Activated CD4-positive, alpha-beta memory T cell treated with anti-CD3 and anti-CD28 coated beads, Interleukin-2, amount 10 ng/mL, durations not matched to agents 7 days and 5 days (primary cell): ENCODE results near the gene SEC14L5. TPM values are rescaled to one million over a fixed set of nuclear protein-coding genes. Genes with fewer than 3 reads are reported as not detected.

Experiments used
- CTCF ChIA-PET: fragments of 350-600 bp; sonication (Branson Sonifier 250); formaldehyde crosslinking; loops from one replicate; lab custom pipeline; 2021; ENCODE audit warnings: antibody characterized with exemption, inconsistent platforms; lab: Charles Lee
- POLR2A ChIA-PET: fragments of 350-600 bp; sonication (Branson Sonifier 250); formaldehyde crosslinking; loops from one replicate; lab custom pipeline; 2021; ENCODE audit warnings: antibody characterized with exemption; lab: Charles Lee
- DNase-seq: peaks from one replicate; pipeline ENCODE4 v3.0.0-alpha.2; 2020
- H3K27ac Mint-ChIP-seq: one replicate; pipeline ENCODE4 v1.8.0; 2021; ENCODE audit warnings: mild to moderate bottlenecking, mixed read lengths
- H3K27me3 Mint-ChIP-seq: one replicate; pipeline ENCODE4 v1.8.0; 2021; ENCODE audit warnings: mixed read lengths
- H3K36me3 Mint-ChIP-seq: one replicate; pipeline ENCODE4 v1.8.0; 2021; ENCODE audit warnings: low read depth, mixed read lengths
- H3K4me1 Mint-ChIP-seq: one replicate; pipeline ENCODE4 v1.8.0; 2021; ENCODE audit warnings: mixed read lengths
- H3K4me3 Mint-ChIP-seq: one replicate; pipeline ENCODE4 v1.8.0; 2021; ENCODE audit warnings: mild to moderate bottlenecking, mixed read lengths
- H3K9me3 Mint-ChIP-seq: one replicate; pipeline ENCODE4 v1.8.0; 2021; ENCODE audit warnings: mixed read lengths
- total RNA-seq, 2 experiments: library from RNA; stranded (reverse); gene quantifications; one replicate each; pipeline ENCODE4 v1.2.3, GENCODE V29; 2021

Gene SEC14L5
- total RNA-seq, 2 experiments from 2014 or later, result 0.03 TPM; not detected in 1

DNA sequence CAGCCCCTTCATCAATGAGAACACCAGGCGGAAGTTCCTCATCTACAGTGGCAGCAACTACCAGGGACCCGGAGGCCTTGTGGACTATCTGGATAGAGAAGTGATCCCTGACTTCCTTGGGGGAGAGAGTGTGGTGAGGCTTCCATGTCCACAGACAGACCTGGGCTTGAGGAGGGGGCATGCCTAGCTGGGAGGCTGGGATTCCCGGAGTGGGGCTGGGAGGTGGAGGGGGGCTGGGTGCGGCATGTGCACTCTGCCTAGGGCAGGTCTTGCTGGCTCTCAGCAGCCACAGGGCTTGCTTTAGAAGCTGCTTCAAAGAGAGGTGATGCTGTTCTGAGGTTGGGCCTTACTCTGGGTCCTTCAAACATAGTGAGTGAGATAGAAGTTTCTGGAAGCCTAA, 47.8 kb downstream of the SEC14L5 start:
- no peaks in the 10 kb centered on the region for H3K4me1 Mint-ChIP-seq
- no peak overlapping the region for H3K4me3 Mint-ChIP-seq
- ChIA-PET POLR2A (no interaction called here), CTCF (no interaction called here)
- no peaks in the 10 kb centered on the region for H3K9me3 Mint-ChIP-seq
- no peak for DNase-seq
- H3K27ac Mint-ChIP-seq, result no peak overlapping the region
- no peaks in the 10 kb centered on the region for H3K36me3 Mint-ChIP-seq
- no peaks in the 10 kb centered on the region for H3K27me3 Mint-ChIP-seq

DNA sequence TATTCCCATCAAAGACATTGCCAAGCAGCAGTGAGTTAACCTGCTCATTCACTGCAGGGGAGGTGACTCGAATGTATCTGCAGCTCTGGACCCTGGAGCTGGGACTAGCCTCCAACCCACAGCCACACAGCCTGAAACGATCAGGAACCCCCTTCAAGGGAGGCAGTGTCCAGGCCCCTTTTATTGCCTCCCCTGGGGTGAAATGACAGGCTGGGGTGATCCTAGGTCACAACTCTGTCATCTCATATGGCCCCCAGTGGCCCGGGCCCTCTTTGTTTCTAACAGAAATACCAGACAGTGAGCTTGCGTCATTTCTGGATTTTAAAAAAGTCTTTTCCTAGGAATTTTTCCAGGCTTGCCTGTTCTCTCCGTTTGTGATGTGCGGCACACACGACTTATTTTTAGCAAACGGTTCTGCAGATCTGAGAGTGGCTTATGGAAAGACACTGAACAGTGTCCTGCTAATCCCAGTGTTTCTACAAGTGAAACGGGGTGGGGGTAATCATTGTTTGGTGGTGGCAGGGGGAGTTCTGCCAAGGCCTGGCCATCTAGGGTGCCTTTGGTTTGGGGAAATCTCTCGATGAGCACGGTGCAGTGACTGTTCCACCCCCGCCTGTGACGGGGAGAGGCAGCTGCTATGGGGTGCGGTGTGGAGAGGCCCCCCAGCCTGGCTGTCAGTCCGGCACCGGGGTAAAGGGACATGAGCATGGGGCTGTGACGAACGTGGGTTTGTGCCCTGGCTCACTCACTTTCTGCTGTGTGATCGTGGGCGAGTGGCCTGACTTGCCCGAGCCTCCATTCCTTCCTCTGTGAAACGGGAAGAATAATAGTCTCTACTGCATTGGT, 48.4 kb downstream of the SEC14L5 start:
- H3K27me3 Mint-ChIP-seq, result no peaks in the 10 kb centered on the region
- no peaks in the 10 kb centered on the region for H3K36me3 Mint-ChIP-seq
- no peaks in the 10 kb centered on the region for H3K4me1 Mint-ChIP-seq
- H3K9me3 Mint-ChIP-seq, result no peaks in the 10 kb centered on the region
- ChIA-PET CTCF (no interaction called here), POLR2A (no interaction called here)
- no peak overlapping the region for H3K4me3 Mint-ChIP-seq
- DNase-seq, result no peak
- H3K27ac Mint-ChIP-seq, result no peak overlapping the region

DNA sequence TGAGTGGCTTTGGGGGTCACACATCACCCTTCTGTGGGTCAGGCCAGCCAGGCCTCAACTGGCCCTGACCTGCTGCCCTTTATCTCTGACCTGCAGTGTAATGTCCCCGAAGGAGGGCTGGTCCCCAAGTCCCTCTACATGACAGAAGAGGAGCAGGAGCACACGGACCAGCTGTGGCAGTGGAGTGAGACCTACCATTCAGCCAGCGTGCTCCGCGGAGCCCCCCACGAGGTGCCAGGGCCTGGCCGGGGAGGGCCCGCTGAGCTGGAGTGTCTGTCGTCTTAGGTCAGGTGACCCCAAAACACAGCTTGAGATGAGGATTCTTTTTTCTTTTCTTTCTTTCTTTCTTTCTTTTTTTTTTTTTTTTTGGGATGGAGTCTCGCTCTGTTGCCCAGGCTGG, 49.1 kb downstream of the SEC14L5 start:
- Mint-ChIP-seq H3K27ac (no peak overlapping the region), H3K4me1 (no peaks in the 10 kb centered on the region), H3K36me3 (no peaks in the 10 kb centered on the region), H3K9me3 (no peaks in the 10 kb centered on the region), H3K27me3 (no peaks in the 10 kb centered on the region), H3K4me3 (no peak overlapping the region)
- POLR2A ChIA-PET, result no interaction called here
- CTCF ChIA-PET, result no interaction called here
- no peak for DNase-seq

DNA sequence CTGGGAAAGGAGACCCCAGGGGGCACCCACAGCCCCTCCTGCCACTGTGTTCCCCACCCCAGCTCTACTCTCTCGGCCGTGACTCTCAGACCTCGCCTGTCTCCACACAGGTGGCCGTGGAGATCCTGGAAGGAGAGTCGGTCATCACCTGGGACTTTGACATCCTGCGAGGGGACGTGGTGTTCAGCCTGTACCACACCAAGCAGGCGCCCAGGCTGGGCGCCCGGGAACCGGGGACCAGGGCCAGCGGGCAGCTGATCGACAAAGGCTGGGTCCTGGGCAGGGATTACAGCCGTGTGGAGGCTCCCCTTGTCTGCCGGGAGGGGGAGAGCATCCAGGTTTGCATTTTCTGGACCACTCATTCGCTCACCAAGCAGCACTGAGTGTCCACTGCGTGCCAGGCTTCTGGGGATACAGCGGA, 50.2 kb downstream of the SEC14L5 start:
- Mint-ChIP-seq H3K27ac (no peak overlapping the region), H3K9me3 (no peaks in the 10 kb centered on the region), H3K4me3 (no peak overlapping the region), H3K4me1 (no peaks in the 10 kb centered on the region), H3K36me3 (no peaks in the 10 kb centered on the region), H3K27me3 (no peaks in the 10 kb centered on the region)
- POLR2A ChIA-PET, result no interaction called here
- CTCF ChIA-PET, result no interaction called here
- DNase-seq, result no peak

DNA sequence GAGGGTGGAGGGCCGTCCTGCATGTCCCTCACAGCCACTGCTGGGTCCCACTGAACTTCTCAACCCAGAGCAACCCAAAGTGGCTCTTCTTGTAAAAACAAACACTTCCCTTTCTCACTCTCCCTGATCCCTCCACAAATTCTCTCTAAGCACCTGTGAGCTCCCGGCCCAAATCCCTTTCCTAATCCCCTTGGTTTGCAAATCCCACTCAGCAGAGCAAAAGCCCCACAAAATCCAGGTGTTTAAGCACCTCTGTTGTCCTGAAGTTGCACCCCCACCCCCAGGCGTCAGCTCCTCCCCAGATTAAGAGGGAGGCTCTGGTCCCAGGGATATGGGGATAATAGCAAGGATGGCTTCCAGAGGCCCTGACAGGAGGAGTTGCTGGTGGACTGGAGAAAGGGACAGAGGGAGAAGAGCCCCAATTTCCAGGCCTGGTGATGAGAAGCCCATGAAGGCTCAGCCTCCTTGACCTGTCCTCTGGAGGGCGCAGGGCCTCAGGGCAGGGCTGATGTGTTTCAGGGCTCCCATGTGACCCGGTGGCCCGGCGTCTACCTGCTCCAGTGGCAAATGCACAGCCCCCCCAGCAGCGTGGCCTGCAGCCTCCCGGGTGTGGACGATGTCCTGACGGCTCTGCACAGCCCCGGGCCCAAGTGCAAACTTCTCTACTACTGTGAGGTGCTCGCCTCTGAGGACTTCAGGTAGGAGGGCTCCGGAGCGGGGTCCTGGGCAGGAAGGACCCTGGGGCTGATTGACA, 52.6 kb downstream of the SEC14L5 start:
- CTCF ChIA-PET, result interaction anchor here (1.0 kb wide), 1 partner anchor 14 kb away, joined by 3 read pairs; no protein-coding TSS in a partner anchor
- Mint-ChIP-seq H3K27me3 (no peaks in the 10 kb centered on the region), H3K4me3 (no peak overlapping the region)

DNA sequence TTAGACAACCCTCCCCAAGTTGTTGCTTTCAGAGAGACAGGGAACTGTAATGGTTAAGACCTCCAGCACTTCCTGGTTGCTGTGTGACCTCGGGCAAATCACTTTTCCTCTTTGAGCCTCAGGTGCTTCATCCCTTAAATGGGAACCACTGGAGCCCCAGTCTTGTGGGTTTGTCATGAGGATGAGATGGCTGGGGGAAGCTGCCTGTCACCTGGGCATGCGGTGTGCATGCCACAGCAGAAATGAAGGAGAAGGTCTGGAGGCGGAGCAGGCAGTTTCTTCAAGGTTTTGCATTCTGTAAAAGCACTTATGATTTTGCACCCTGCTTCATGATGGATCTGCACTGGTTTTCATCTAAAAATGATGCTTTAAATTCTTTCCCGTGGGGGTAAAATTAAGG, 53.5 kb downstream of the SEC14L5 start:
- ChIA-PET CTCF (no interaction called here), POLR2A (no interaction called here)
- H3K9me3 Mint-ChIP-seq, result no peaks in the 10 kb centered on the region
- H3K27ac Mint-ChIP-seq, result no peak overlapping the region
- no peaks in the 10 kb centered on the region for H3K27me3 Mint-ChIP-seq
- no peaks in the 10 kb centered on the region for H3K36me3 Mint-ChIP-seq
- H3K4me3 Mint-ChIP-seq, result no peak overlapping the region
- H3K4me1 Mint-ChIP-seq, result no peaks in the 10 kb centered on the region
- no peak for DNase-seq

More for the DNA sequence above, 52.6 kb downstream of the SEC14L5 start:
- no peaks in the 10 kb centered on the region for H3K9me3 Mint-ChIP-seq
- H3K27ac Mint-ChIP-seq, result no peak overlapping the region
- DNase-seq, result no peak
- POLR2A ChIA-PET, result no interaction called here
- no peaks in the 10 kb centered on the region for H3K4me1 Mint-ChIP-seq
- H3K36me3 Mint-ChIP-seq, result no peaks in the 10 kb centered on the region

DNA sequence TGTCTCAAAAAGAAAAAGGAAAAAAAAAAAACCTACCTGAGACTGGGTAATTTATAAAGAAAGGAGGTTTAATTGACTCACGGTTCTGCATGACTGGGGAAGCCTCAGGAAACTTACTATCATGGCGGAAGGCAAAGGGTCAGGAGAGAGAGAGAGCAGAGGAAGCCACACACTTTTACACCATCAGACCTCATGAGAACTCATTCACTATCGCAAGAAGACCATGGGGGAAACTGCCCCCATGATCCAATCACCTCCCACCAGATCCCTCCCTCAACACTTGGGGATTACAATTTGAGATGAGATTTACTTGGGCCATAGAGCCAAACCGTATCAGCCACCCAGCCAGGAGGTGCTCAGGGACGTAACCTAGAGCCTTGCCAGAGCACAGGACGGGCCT, 54.8 kb downstream of the SEC14L5 start:
- no peaks in the 10 kb centered on the region for H3K4me1 Mint-ChIP-seq
- CTCF ChIA-PET, result no interaction called here
- no peaks in the 10 kb centered on the region for H3K36me3 Mint-ChIP-seq
- DNase-seq, result no peak
- no peak overlapping the region for H3K4me3 Mint-ChIP-seq
- no peak overlapping the region for H3K27ac Mint-ChIP-seq
- POLR2A ChIA-PET, result no interaction called here
- no peaks in the 10 kb centered on the region for H3K9me3 Mint-ChIP-seq
- no peaks in the 10 kb centered on the region for H3K27me3 Mint-ChIP-seq

DNA sequence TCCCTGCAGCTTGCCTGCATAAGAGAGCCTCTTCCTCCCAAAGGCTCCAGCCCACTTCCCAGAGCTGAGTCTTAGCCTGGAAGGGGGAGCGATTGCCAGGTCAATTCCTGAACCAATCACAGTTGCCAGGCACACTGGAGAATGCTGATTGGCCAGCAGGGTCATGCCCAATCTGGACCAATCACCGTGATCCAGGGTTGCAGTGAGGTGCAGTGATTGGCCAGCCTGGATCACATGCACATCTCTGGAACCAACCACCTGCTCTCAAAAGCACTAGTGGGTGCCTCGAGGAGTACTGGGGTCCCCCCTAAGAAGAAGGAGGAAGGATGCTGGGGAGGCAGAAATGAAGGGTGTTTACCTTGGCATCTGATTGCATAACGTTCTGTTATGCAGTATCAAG, 57.2 kb downstream of the SEC14L5 start:
- no peak for DNase-seq
- CTCF ChIA-PET, result no interaction called here
- no peak overlapping the region for H3K4me3 Mint-ChIP-seq
- no peaks in the 10 kb centered on the region for H3K27me3 Mint-ChIP-seq
- POLR2A ChIA-PET, result no interaction called here
- H3K27ac Mint-ChIP-seq, result no peak overlapping the region
- H3K9me3 Mint-ChIP-seq, result no peaks in the 10 kb centered on the region
- no peaks in the 10 kb centered on the region for H3K4me1 Mint-ChIP-seq
- H3K36me3 Mint-ChIP-seq, result no peaks in the 10 kb centered on the region

DNA sequence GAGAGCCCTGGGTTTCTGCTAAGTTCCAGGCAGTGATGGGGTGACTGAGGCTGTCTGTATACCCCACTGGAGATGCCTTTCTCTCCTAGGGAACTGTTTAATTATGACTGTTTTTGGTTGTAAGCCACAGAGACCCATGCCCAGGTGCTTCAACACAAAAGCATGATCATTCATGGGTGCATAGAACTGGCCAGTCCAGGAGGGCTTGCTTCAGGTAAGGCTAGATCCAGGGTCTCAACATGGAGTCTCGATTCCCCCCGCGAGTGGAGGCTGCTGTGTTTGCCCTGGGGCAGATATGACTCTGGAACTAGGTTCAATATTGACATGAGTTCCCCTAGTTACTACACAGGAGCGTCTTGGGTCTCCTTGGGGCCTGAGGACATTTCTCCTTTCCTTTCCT, 57.8 kb downstream of the SEC14L5 start:
- H3K27ac Mint-ChIP-seq, result no peak overlapping the region
- no peak overlapping the region for H3K4me3 Mint-ChIP-seq
- H3K27me3 Mint-ChIP-seq, result no peaks in the 10 kb centered on the region
- no peaks in the 10 kb centered on the region for H3K4me1 Mint-ChIP-seq
- no peak for DNase-seq
- H3K36me3 Mint-ChIP-seq, result no peaks in the 10 kb centered on the region
- POLR2A ChIA-PET, result no interaction called here
- H3K9me3 Mint-ChIP-seq, result no peaks in the 10 kb centered on the region
- CTCF ChIA-PET, result no interaction called here

DNA sequence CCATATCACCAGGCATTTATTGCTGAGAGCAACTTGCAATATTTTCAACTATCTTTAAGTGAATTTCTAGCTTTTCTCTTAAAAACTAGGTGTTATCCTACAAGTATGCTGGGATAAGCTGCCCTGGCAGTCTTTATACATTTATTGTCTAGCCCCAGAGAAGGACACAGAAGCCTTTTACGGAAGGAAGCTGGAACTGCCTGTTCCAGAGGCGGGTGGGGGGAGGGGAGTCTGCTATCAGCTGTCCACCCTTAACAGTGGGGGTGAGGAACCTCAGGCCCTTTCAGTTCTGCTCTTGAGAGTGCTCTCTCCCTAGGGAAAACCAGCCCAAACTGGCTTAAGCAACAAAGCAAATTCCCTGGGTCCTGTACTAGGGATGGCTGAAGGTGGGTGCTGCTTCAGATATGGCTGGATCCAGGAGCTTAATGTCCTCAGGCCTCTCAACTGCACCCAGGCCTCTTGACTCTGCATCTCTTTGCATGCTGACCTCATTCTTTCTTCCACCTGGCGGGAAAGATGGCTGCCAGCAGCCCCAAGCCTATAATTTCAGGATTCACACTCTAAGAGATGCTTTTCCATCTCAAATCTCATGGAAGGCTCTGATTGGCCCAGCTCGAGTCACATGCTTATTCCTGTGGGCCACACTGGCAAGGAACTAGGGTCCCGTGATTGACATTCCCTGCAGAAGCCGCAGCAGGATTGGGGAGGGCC, 59.0 kb downstream of the SEC14L5 start:
- Mint-ChIP-seq H3K4me1 (no peaks in the 10 kb centered on the region), H3K9me3 (no peaks in the 10 kb centered on the region), H3K36me3 (no peaks in the 10 kb centered on the region), H3K27me3 (no peaks in the 10 kb centered on the region), H3K27ac (no peak overlapping the region), H3K4me3 (no peak overlapping the region)
- POLR2A ChIA-PET, result no interaction called here
- CTCF ChIA-PET, result no interaction called here
- no peak for DNase-seq

DNA sequence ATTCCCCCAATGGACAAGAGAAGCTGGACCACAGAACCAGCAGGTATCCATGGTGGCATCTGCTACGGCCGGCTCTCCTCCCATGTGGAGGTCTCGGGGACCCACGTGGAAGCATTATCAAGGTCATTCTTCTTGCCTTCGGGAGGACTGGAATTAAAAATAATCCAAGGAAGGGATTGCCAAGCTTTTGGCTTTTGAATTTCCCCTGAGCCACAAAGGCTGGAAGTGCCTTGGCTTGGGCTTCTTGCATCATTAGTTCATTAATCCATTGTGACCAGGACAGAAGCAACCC, 59.5 kb downstream of the SEC14L5 start:
- no peaks in the 10 kb centered on the region for H3K4me1 Mint-ChIP-seq
- H3K27me3 Mint-ChIP-seq, result no peaks in the 10 kb centered on the region
- DNase-seq, result no peak
- POLR2A ChIA-PET, result no interaction called here
- no peaks in the 10 kb centered on the region for H3K9me3 Mint-ChIP-seq
- no peak overlapping the region for H3K4me3 Mint-ChIP-seq
- no peaks in the 10 kb centered on the region for H3K36me3 Mint-ChIP-seq
- CTCF ChIA-PET, result no interaction called here
- no peak overlapping the region for H3K27ac Mint-ChIP-seq

DNA sequence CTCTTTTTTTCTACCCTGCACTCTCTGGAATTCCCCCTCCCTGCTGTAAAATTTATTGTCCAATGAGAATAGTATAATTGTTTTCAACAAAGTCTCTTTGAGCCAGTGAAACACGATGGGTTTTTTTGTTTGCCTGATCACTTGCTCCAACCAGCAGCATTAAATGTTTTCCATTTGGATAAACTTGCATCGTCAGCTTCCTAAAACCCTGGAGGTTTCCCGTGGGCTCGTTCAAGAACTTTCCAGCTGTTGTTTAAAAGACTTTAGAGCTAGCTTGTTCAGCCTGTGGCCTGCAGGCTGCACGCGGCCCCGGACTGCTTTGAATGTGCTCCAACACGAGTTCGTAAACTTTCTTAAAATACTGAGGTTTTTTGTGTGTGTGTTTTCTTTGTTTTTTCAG, 60.7 kb downstream of the SEC14L5 start:
- H3K27me3 Mint-ChIP-seq, result no peaks in the 10 kb centered on the region
- CTCF ChIA-PET, result no interaction called here

DNA sequence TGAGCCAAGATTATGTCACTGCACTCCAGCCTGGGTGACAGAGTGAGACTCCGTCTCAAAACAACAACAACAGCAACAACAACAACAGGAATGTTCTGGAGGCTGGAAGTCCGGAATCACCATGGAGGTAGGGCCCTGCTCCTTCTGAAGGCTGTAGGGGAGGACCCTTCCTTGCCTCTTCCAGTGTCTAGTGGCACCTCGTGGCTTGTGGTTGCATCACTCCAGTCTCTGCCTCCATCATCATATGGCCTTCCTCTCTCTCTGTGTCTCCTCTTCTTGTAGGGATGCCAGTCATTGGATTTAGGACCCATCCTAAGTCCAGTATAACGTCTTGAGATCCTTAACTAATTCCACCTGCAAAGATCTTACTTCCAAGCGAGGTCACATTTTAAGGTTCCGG, 61.6 kb downstream of the SEC14L5 start:
- POLR2A ChIA-PET, result no interaction called here
- H3K27ac Mint-ChIP-seq, result no peak overlapping the region
- H3K9me3 Mint-ChIP-seq, result no peaks in the 10 kb centered on the region
- H3K27me3 Mint-ChIP-seq, result no peaks in the 10 kb centered on the region
- DNase-seq, result no peak
- CTCF ChIA-PET, result no interaction called here
- H3K36me3 Mint-ChIP-seq, result no peaks in the 10 kb centered on the region
- no peaks in the 10 kb centered on the region for H3K4me1 Mint-ChIP-seq
- H3K4me3 Mint-ChIP-seq, result no peak overlapping the region

More for the DNA sequence above, 60.7 kb downstream of the SEC14L5 start:
- POLR2A ChIA-PET, result no interaction called here
- Mint-ChIP-seq H3K4me3 (no peak overlapping the region), H3K9me3 (no peaks in the 10 kb centered on the region), H3K27ac (no peak overlapping the region), H3K4me1 (no peaks in the 10 kb centered on the region), H3K36me3 (no peaks in the 10 kb centered on the region)
- no peak for DNase-seq
